Measurements from ENCODE around the gene GLI3. TPM values are rescaled to one million over a fixed set of nuclear protein-coding genes. Genes with fewer than 3 reads are reported as not detected.

GLI3 gene
- polyA plus RNA-seq, 2 of the 4 experiments (the other 2 are of a cell fraction): 0.09 TPM; not detected in 1

DNA sequence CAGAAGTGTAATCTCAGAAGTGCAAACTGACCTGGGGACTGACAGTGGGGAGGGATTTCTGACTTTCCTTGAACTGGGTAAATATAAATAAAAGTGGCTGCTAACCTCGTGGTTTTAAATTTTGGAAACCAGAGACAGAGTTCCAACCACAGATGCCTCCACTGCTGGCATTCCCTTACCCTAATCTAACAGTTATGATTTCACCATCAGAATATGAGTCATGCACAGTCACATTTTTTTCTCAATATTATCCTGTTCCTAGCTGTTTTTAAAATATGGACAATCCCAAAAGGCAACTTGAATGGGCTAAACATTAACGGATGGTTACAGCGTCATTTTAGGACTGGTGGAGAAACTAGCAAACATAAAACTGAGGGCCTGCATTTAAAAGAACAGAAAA, 269.9 kb downstream of the GLI3 start (continued):
- no peak for TF ChIP-seq BHLHE40 (IDR thresholded peaks at IDR 0.05; ENCODE audit: low read depth, low read length)
- TF ChIP-seq MAFK (IDR thresholded peaks at IDR 0.05; ENCODE audit: partially characterized antibody): no peak
- TF ChIP-seq, protein P1, sequence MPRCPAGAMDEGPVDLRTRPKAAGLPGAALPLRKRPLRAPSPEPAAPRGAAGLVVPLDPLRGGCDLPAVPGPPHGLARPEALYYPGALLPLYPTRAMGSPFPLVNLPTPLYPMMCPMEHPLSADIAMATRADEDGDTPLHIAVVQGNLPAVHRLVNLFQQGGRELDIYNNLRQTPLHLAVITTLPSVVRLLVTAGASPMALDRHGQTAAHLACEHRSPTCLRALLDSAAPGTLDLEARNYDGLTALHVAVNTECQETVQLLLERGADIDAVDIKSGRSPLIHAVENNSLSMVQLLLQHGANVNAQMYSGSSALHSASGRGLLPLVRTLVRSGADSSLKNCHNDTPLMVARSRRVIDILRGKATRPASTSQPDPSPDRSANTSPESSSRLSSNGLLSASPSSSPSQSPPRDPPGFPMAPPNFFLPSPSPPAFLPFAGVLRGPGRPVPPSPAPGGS (IDR thresholded peaks at IDR 0.05): no peak
- TF ChIP-seq CBX2 (IDR thresholded peaks at IDR 0.05; ENCODE audit: borderline replicate concordance, low read depth): no peak
- TF ChIP-seq RNF2 (IDR thresholded peaks at IDR 0.05; ENCODE audit: borderline replicate concordance, low read depth): no peak
- TF ChIP-seq CHD4 (IDR thresholded peaks at IDR 0.05; ENCODE audit: borderline replicate concordance): no peak
- no peak for TF ChIP-seq POLR2AphosphoS2 (conservative IDR thresholded peaks at IDR 0.05; ENCODE audit: low read length)
- TF ChIP-seq TP53 (CRISPR knock-in tag; IDR thresholded peaks at IDR 0.05): no peak
- no peak for TF ChIP-seq HOXA7 (CRISPR knock-in tag; IDR thresholded peaks at IDR 0.05)
- TF ChIP-seq SREBF2 (IDR thresholded peaks at IDR 0.05): no peak
- no peak for TF ChIP-seq RCOR1 (IDR thresholded peaks at IDR 0.05; ENCODE audit: low read depth, low read length)

DNA sequence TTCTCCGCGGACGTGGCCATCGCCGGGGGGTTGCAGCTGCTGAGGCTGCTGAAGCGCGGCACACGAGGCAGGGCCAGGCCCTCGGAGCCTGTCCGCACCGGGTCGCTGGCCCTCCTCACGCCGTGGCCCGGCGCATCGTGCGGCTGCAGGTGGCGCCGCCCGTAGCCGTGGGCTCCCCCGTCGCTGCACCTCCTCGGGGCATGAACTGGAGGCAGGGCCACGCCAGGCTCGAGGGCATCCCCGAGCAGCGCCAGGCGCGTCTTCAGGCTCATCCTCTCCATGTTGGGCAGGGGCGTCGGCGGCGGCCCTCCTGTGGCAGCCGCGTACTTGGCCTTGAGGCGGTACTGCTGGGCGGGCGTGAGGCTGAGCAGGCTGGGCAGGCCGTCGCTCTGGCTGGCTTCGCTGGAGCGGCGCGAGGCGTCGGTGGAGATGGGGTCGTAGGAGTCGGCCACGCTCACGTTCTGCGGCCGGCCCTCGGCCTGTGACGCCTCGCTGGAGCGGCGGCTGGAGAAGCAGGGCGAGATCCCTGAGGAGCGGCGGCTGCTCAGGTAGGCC, 271.0 kb downstream of the GLI3 start:
- H3K27ac ChIP-seq: no peak overlapping the region
- ATAC-seq: no peak
- H3K9me3 ChIP-seq: no peaks in the 10 kb centered on the region
- H3K4me2 ChIP-seq: no peak overlapping the region
- ChIA-PET POLR2A (no interaction called here), CTCF (interaction anchor here (0.9 to 2.8 kb wide), 4 partner anchors 11 to 23 kb away, joined by 4 to 11 read pairs (median 6); no protein-coding TSS in a partner anchor)
- no peaks in the 10 kb centered on the region for H3K4me1 ChIP-seq
- DNase-seq (ENCODE audit: low read depth in 1 of 2, low spot score in 1 of 2): no peak
- TF ChIP-seq TP53 (CRISPR knock-in tag; IDR thresholded peaks at IDR 0.05) (no peak), JUN (IDR thresholded peaks at IDR 0.05) (no peak), HOXB13 (CRISPR knock-in tag; IDR thresholded peaks at IDR 0.05; ENCODE audit: low read depth) (no peak), RFX5 (IDR thresholded peaks at IDR 0.05) (no peak), POLR2AphosphoS2 (conservative IDR thresholded peaks at IDR 0.05; ENCODE audit: low read length) (no peak), RARB (CRISPR knock-in tag; IDR thresholded peaks at IDR 0.05) (no peak), EP300 (IDR thresholded peaks at IDR 0.05) (no peak), NR3C1 (IDR thresholded peaks at IDR 0.05) (no peak), FOXS1 (CRISPR knock-in tag; IDR thresholded peaks at IDR 0.05) (no peak), TFCP2L1 (CRISPR knock-in tag; IDR thresholded peaks at IDR 0.05) (no peak), HOXB5 (CRISPR knock-in tag; IDR thresholded peaks at IDR 0.05) (no peak), POLR2A (IDR thresholded peaks at IDR 0.05; ENCODE audit: low read length) (no peak), ZNF302 (CRISPR knock-in tag; IDR thresholded peaks at IDR 0.05) (no peak), FOSB (CRISPR knock-in tag; IDR thresholded peaks at IDR 0.05) (no peak), ZC3H11A (IDR thresholded peaks at IDR 0.05) (no peak)
- TF ChIP-seq, protein P2, sequence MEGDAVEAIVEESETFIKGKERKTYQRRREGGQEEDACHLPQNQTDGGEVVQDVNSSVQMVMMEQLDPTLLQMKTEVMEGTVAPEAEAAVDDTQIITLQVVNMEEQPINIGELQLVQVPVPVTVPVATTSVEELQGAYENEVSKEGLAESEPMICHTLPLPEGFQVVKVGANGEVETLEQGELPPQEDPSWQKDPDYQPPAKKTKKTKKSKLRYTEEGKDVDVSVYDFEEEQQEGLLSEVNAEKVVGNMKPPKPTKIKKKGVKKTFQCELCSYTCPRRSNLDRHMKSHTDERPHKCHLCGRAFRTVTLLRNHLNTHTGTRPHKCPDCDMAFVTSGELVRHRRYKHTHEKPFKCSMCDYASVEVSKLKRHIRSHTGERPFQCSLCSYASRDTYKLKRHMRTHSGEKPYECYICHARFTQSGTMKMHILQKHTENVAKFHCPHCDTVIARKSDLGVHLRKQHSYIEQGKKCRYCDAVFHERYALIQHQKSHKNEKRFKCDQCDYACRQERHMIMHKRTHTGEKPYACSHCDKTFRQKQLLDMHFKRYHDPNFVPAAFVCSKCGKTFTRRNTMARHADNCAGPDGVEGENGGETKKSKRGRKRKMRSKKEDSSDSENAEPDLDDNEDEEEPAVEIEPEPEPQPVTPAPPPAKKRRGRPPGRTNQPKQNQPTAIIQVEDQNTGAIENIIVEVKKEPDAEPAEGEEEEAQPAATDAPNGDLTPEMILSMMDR (IDR thresholded peaks at IDR 0.05): no peak
- FAIRE-seq: no peak
- H3K4me3 ChIP-seq: no peak overlapping the region
- 80% methylated on average over 39 of the region's 62 CpGs for WGBS (ENCODE audit: missing lambda C conversion rate)
